ENCODE measurements around the gene LSM14A. TPM values are rescaled to one million over a fixed set of nuclear protein-coding genes. Genes with fewer than 3 reads are reported as not detected.

The LSM14A gene
- total and polyA plus RNA-seq, 9 of the 15 experiments (the other 6 are each of a cell fraction or from before 2014, with no cell fraction given): 19.5 to 150 (median 95.1) TPM

GRCh38 chr19:34134190-34135053, 37.9 kb upstream of the LSM14A start (continued):
- no peak for TF ChIP-seq HMBOX1 (IDR thresholded peaks at IDR 0.05)
- no peak for TF ChIP-seq SMC3 (conservative IDR thresholded peaks at IDR 0.05; ENCODE audit: insufficient read depth, low read depth, low read length)
- no peak for TF ChIP-seq ZFP91 (CRISPR knock-in tag; IDR thresholded peaks at IDR 0.05)
- TF ChIP-seq THRB (CRISPR knock-in tag; conservative IDR thresholded peaks at IDR 0.05): no peak
- no peak for TF ChIP-seq POLR2AphosphoS2 (IDR thresholded peaks at IDR 0.05; ENCODE audit: low read length)
- no peak for TF ChIP-seq KAT7 (CRISPR knock-in tag; IDR thresholded peaks at IDR 0.05; ENCODE audit: borderline replicate concordance)
- TF ChIP-seq POLR3G (IDR thresholded peaks at IDR 0.05; ENCODE audit: extremely low read depth, insufficient read length, insufficient replicate concordance): no peak
- no peak for TF ChIP-seq KAT2B (IDR thresholded peaks at IDR 0.05; ENCODE audit: low read depth, low read length)
- TF ChIP-seq USF1 (CRISPR knock-in tag; IDR thresholded peaks at IDR 0.05): no peak
- no peak for TF ChIP-seq FOS (IDR thresholded peaks at IDR 0.05; ENCODE audit: extremely low read depth, insufficient read length)
- TF ChIP-seq PHB (CRISPR knock-in tag; IDR thresholded peaks at IDR 0.05): no peak
- no peak for TF ChIP-seq ILK (tag; IDR thresholded peaks at IDR 0.05; ENCODE audit: borderline replicate concordance, low read depth)
- no peak for TF ChIP-seq ZBTB8A (IDR thresholded peaks at IDR 0.05; ENCODE audit: partially characterized antibody)
- TF ChIP-seq KLF16 (IDR thresholded peaks at IDR 0.05): no peak
- TF ChIP-seq YY1 (IDR thresholded peaks at IDR 0.05; ENCODE audit: borderline replicate concordance in 1 of 3, control insufficient read depth in 1 of 3, extremely low read depth in 1 of 3, insufficient read depth in 3 of 3, insufficient read length in 1 of 3, insufficient replicate concordance in 2 of 3, low read depth in 1 of 3, low read length in 2 of 3): peak in 1 of 3 experiments; percentile 31
- no peak for TF ChIP-seq NELFE (IDR thresholded peaks at IDR 0.05; ENCODE audit: insufficient read depth, insufficient read length)
- no peak for TF ChIP-seq ZNF445 (CRISPR knock-in tag; IDR thresholded peaks at IDR 0.05; ENCODE audit: low read depth)
- TF ChIP-seq PHF8 (IDR thresholded peaks at IDR 0.05; ENCODE audit: borderline replicate concordance, low read length): peak; percentile 93
- TF ChIP-seq ZNF174 (CRISPR knock-in tag; IDR thresholded peaks at IDR 0.05): no peak
- TF ChIP-seq ZBTB5 (IDR thresholded peaks at IDR 0.05): no peak

Measured in K562 (cell line).